Measurements from ENCODE around the gene INS. TPM values are rescaled to one million over a fixed set of nuclear protein-coding genes. Genes with fewer than 3 reads are reported as not detected.

INS gene
- total and polyA plus RNA-seq, 2 of the 4 experiments (the other 2 are of a cell fraction): not detected

GRCh38 chr11:2203440-2204259 is 42.6 kb upstream of the INS start:
- Histone ChIP-seq H2BK20ac (ENCODE audit: low read depth, low read length) (no peak overlapping the region), H3K4ac (ENCODE audit: low read depth, low read length) (no peak overlapping the region), H3K4me1 (ENCODE audit: control insufficient read depth, insufficient read depth, low read length) (no peaks in the 10 kb centered on the region), H3K9ac (ENCODE audit: low read depth, low read length) (no peak overlapping the region), H2BK120ac (ENCODE audit: low read depth, low read length) (no peak overlapping the region), H2AK5ac (ENCODE audit: low read depth, low read length) (no peak overlapping the region), H3K4me3 (ENCODE audit: insufficient read depth, low read depth, low read length) (no peak overlapping the region), H4K5ac (ENCODE audit: low read depth, low read length) (no peak overlapping the region), H2BK15ac (ENCODE audit: low read depth, low read length) (no peak overlapping the region), H3K79me1 (ENCODE audit: low read depth in 1 of 2, low read length in 2 of 2) (no peaks in the 10 kb centered on the region), H3K56ac (ENCODE audit: extremely low read depth, insufficient read depth, low read length) (no peak overlapping the region), H3K18ac (ENCODE audit: low read depth, low read length) (no peak overlapping the region), H4K91ac (ENCODE audit: insufficient read depth, low read depth, low read length) (no peak overlapping the region), H3K4me2 (ENCODE audit: low read depth, low read length) (no peak overlapping the region), H2AFZ (replicated peaks; ENCODE audit: low read length, poor library complexity) (no peak overlapping the region), H3K23ac (ENCODE audit: low read depth, low read length) (no peak overlapping the region), H3K9me3 (ENCODE audit: control insufficient read depth, insufficient read depth, low read length) (peaks cover 5% of the 10 kb centered on the region; the same call in 1 of the 2 replicates), H2AK9ac (replicated peaks; ENCODE audit: low read depth, low read length, poor library complexity) (no peak overlapping the region), H3K14ac (replicated peaks; ENCODE audit: low read depth, low read length) (no peak overlapping the region), H2BK5ac (ENCODE audit: low read depth, low read length, poor library complexity, severe bottlenecking) (no peak overlapping the region), H3K27ac (ENCODE audit: insufficient read depth, low read length) (no peak overlapping the region), H3K36me3 (ENCODE audit: control insufficient read depth, insufficient read depth, low read length) (no peaks in the 10 kb centered on the region), H4K8ac (ENCODE audit: low read depth in 2 of 2, low read length in 2 of 2) (no peak overlapping the region), H3K27me3 (ENCODE audit: control insufficient read depth, insufficient read depth, low read length) (peaks cover 16% of the 10 kb centered on the region), H4K20me1 (ENCODE audit: insufficient read depth, low read length) (no peaks in the 10 kb centered on the region), H3K9me1 (ENCODE audit: insufficient read depth, low read length) (no peaks in the 10 kb centered on the region)
- dilution Hi-C loops (cut with HindIII; ENCODE audit: low sequenced_read_pairs, unreplicated experiment): no loop called here
- ChIA-PET CTCF (no interaction called here), POLR2A (ENCODE audit: unreplicated experiment) (no interaction called here)
- no TSS peak for BruUV-seq (replicated peaks)
- intact Hi-C loops (cut with micrococcal nuclease): no loop called here
- 75% methylated on average over 7 of the region's 23 CpGs; no CpG with 5 or more reads in 1 of the 2 experiments for WGBS, 2 experiments (ENCODE audit: extremely low coverage in 2 of 2, insufficient read length in 1 of 2)
- TF ChIP-seq RAD21 (IDR thresholded peaks at IDR 0.05; ENCODE audit: low read length) (no peak), CHD1 (IDR thresholded peaks at IDR 0.05; ENCODE audit: low read depth, low read length) (no peak)
- DNase-seq: no peak
- no peak for ATAC-seq (ENCODE audit: low read depth)
- in situ Hi-C loops (cut with MboI; ENCODE audit: low sequenced_read_pairs): loop anchor here (5.0 kb wide), 1 partner anchor 214 kb away; no protein-coding TSS in a partner anchor

Data from IMR-90 (cell line).